Measurements from ENCODE around the gene GP1BB. TPM values are rescaled to one million over a fixed set of nuclear protein-coding genes. Genes with fewer than 3 reads are reported as not detected.

GP1BB gene
- total RNA-seq, 1 experiment from 2014 or later, result 3.6 TPM

GRCh38 chr22:19717181-19717580 is 6.2 kb upstream of the GP1BB start:
- no TSS peak for BruUV-seq (replicated peaks)
- no peaks in the 10 kb centered on the region for H3K9me3 ChIP-seq (ENCODE audit: control insufficient read depth, insufficient read depth, low read depth, low read length)
- no peaks in the 10 kb centered on the region for H3K27me3 ChIP-seq (ENCODE audit: control insufficient read depth, insufficient read depth, low read length)
- no peak for DNase-seq (ENCODE audit: low read depth, low spot score)
- H3K4me3 ChIP-seq (ENCODE audit: low read depth in 2 of 2, low read length in 2 of 2), result no peak overlapping the region
- intact Hi-C loops (cut with micrococcal nuclease; ENCODE audit: unreplicated experiment) (no loop called here), in situ Hi-C loops (cut with HindIII; ENCODE audit: low pct_unique_long_range_greater_than_20kb, low sequenced_read_pairs) (no loop called here)
- ChIA-PET POLR2A (interaction anchor here (0.6 kb wide), 1 partner anchor 30 kb away, joined by 6 read pairs; no protein-coding TSS in a partner anchor), CTCF (no interaction called here)
- no peaks in the 10 kb centered on the region for H3K4me1 ChIP-seq (ENCODE audit: control insufficient read depth, insufficient read depth, low read length)
- TF ChIP-seq, protein P1, sequence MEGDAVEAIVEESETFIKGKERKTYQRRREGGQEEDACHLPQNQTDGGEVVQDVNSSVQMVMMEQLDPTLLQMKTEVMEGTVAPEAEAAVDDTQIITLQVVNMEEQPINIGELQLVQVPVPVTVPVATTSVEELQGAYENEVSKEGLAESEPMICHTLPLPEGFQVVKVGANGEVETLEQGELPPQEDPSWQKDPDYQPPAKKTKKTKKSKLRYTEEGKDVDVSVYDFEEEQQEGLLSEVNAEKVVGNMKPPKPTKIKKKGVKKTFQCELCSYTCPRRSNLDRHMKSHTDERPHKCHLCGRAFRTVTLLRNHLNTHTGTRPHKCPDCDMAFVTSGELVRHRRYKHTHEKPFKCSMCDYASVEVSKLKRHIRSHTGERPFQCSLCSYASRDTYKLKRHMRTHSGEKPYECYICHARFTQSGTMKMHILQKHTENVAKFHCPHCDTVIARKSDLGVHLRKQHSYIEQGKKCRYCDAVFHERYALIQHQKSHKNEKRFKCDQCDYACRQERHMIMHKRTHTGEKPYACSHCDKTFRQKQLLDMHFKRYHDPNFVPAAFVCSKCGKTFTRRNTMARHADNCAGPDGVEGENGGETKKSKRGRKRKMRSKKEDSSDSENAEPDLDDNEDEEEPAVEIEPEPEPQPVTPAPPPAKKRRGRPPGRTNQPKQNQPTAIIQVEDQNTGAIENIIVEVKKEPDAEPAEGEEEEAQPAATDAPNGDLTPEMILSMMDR (IDR thresholded peaks at IDR 0.05), result no peak
- no peak for TF ChIP-seq POLR2AphosphoS5 (IDR thresholded peaks at IDR 0.05; ENCODE audit: low read depth, low read length)
- no peak for TF ChIP-seq SIN3A (IDR thresholded peaks at IDR 0.05; ENCODE audit: borderline replicate concordance, insufficient read depth, low read depth, low read length)
- TF ChIP-seq, protein P2, sequence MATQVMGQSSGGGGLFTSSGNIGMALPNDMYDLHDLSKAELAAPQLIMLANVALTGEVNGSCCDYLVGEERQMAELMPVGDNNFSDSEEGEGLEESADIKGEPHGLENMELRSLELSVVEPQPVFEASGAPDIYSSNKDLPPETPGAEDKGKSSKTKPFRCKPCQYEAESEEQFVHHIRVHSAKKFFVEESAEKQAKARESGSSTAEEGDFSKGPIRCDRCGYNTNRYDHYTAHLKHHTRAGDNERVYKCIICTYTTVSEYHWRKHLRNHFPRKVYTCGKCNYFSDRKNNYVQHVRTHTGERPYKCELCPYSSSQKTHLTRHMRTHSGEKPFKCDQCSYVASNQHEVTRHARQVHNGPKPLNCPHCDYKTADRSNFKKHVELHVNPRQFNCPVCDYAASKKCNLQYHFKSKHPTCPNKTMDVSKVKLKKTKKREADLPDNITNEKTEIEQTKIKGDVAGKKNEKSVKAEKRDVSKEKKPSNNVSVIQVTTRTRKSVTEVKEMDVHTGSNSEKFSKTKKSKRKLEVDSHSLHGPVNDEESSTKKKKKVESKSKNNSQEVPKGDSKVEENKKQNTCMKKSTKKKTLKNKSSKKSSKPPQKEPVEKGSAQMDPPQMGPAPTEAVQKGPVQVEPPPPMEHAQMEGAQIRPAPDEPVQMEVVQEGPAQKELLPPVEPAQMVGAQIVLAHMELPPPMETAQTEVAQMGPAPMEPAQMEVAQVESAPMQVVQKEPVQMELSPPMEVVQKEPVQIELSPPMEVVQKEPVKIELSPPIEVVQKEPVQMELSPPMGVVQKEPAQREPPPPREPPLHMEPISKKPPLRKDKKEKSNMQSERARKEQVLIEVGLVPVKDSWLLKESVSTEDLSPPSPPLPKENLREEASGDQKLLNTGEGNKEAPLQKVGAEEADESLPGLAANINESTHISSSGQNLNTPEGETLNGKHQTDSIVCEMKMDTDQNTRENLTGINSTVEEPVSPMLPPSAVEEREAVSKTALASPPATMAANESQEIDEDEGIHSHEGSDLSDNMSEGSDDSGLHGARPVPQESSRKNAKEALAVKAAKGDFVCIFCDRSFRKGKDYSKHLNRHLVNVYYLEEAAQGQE (IDR thresholded peaks at IDR 0.05; ENCODE audit: insufficient read depth in 1 of 2, low read depth in 2 of 2, low read length in 1 of 2), result no peak
- no peak overlapping the region for H3K27ac ChIP-seq (ENCODE audit: low read length)
- no peaks in the 10 kb centered on the region for H3K36me3 ChIP-seq (ENCODE audit: control insufficient read depth, insufficient read depth, low read length)
- no peak for ATAC-seq

DNA sequence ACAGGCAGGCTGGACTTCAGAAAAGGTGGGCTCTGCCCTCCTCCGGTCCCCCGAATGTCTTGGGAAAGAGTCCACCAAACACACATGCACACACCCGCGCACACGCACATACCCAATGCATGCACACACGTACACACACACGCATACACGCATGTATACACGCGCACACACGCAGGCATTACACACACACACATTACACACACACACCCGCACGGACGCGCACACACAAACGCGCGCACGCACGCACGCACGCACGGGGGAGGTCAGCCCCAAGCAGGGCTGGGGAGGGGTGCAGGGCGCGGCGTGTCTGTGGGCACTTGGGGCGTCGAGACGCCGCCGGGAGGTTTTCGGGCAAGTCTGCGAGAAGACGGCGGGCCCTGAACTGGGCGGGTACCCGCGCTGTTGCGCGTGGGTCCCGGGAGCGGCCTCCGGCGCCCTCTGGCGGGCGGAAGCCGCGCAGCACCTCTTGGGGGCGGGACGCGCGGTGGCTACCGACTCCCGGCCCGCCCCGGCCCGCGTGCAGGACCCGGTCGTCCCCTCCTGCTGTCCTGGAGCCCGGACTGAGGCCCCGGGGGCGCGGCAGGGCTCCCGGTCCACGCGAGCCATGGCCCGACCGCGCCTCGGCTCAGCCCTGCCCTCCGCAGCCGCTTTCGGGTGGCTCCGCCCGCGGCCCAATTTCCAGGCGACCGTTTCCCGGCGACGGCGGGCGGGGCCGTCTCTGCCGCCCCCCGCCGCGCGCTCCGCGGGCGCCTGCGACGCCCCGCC is 5.5 kb upstream of the GP1BB start:
- in situ Hi-C loops (cut with HindIII; ENCODE audit: low pct_unique_long_range_greater_than_20kb, low sequenced_read_pairs), result no loop called here
- DNase-seq (ENCODE audit: low read depth, low spot score) (no peak), ATAC-seq (peak; percentile 82)
- H3K27me3 ChIP-seq (ENCODE audit: control insufficient read depth, insufficient read depth, low read length), result no peaks in the 10 kb centered on the region
- H3K4me3 ChIP-seq (ENCODE audit: low read depth in 2 of 2, low read length in 2 of 2), result peak overlapping the region; percentile 46 to 49
- ChIA-PET POLR2A (no interaction called here), CTCF (no interaction called here)
- BruUV-seq (replicated peaks), result no TSS peak
- H3K27ac ChIP-seq (ENCODE audit: low read length), result no peak overlapping the region
- H3K9me3 ChIP-seq (ENCODE audit: control insufficient read depth, insufficient read depth, low read depth, low read length), result no peaks in the 10 kb centered on the region
- TF ChIP-seq SIN3A (IDR thresholded peaks at IDR 0.05; ENCODE audit: borderline replicate concordance, insufficient read depth, low read depth, low read length) (peak; percentile 41; the same call in 1 of the 2 replicates), POLR2AphosphoS5 (IDR thresholded peaks at IDR 0.05; ENCODE audit: low read depth, low read length) (no peak)
- TF ChIP-seq, protein P1 (IDR thresholded peaks at IDR 0.05), result peak; percentile 94
- H3K4me1 ChIP-seq (ENCODE audit: control insufficient read depth, insufficient read depth, low read length), result no peaks in the 10 kb centered on the region
- no peaks in the 10 kb centered on the region for H3K36me3 ChIP-seq (ENCODE audit: control insufficient read depth, insufficient read depth, low read length)
- intact Hi-C loops (cut with micrococcal nuclease; ENCODE audit: unreplicated experiment), result no loop called here
